Measurements from ENCODE around the gene CCNL1. TPM values are rescaled to one million over a fixed set of nuclear protein-coding genes. Genes with fewer than 3 reads are reported as not detected.
"Not testable (repeated sequence)": the region's sequence is repeated elsewhere in the genome, so short reads cannot be mapped to it uniquely, and the experiment has no call there.

The CCNL1 gene
- total RNA-seq, 1 donor from 2014 or later: 132 TPM

- H3K4me1 Mint-ChIP-seq (ENCODE audit: unreplicated experiment): no peaks in the 10 kb centered on the region
- no peak for DNase-seq (ENCODE audit: low spot score)
- no peaks in the 10 kb centered on the region for H3K27me3 Mint-ChIP-seq (ENCODE audit: unreplicated experiment)
- H3K9me3 Mint-ChIP-seq (ENCODE audit: unreplicated experiment): no peaks in the 10 kb centered on the region
- TF ChIP-seq, protein P1, sequence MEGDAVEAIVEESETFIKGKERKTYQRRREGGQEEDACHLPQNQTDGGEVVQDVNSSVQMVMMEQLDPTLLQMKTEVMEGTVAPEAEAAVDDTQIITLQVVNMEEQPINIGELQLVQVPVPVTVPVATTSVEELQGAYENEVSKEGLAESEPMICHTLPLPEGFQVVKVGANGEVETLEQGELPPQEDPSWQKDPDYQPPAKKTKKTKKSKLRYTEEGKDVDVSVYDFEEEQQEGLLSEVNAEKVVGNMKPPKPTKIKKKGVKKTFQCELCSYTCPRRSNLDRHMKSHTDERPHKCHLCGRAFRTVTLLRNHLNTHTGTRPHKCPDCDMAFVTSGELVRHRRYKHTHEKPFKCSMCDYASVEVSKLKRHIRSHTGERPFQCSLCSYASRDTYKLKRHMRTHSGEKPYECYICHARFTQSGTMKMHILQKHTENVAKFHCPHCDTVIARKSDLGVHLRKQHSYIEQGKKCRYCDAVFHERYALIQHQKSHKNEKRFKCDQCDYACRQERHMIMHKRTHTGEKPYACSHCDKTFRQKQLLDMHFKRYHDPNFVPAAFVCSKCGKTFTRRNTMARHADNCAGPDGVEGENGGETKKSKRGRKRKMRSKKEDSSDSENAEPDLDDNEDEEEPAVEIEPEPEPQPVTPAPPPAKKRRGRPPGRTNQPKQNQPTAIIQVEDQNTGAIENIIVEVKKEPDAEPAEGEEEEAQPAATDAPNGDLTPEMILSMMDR (IDR thresholded peaks at IDR 0.05; ENCODE audit: unreplicated experiment): no peak
- no peak overlapping the region for H3K4me3 Mint-ChIP-seq (ENCODE audit: unreplicated experiment)
- H3K27ac Mint-ChIP-seq (ENCODE audit: unreplicated experiment): no peak overlapping the region
- H3K36me3 Mint-ChIP-seq (ENCODE audit: low read depth, unreplicated experiment): no peaks in the 10 kb centered on the region
These were observed 39.9 kb upstream of the CCNL1 start for GRCh38 chr3:157199841-157200240.

DNA sequence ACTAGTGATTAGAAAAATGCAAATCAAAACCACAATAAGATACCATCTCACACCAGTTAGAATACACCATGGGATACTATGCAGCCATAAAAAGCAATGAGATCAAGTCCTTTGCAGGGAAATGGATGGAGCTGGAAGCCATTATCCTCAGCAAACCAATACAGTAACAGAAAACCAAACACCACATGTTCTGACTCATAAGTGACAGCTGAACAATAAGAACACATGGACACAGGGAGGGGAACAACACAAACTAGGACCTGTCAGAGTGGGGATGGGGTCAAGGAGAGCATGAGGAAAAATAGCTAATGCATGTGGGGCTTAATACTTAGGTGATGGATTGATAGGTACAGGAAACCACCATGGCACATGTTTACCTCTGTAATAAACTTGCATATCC is 36.0 kb upstream of the CCNL1 start:
- Mint-ChIP-seq H3K36me3 (ENCODE audit: low read depth, unreplicated experiment) (no peaks in the 10 kb centered on the region), H3K27me3 (ENCODE audit: unreplicated experiment) (no peaks in the 10 kb centered on the region), H3K27ac (ENCODE audit: unreplicated experiment) (no peak overlapping the region), H3K4me1 (ENCODE audit: unreplicated experiment) (no peaks in the 10 kb centered on the region), H3K9me3 (ENCODE audit: unreplicated experiment) (no peaks in the 10 kb centered on the region), H3K4me3 (ENCODE audit: unreplicated experiment) (no peak overlapping the region)
- TF ChIP-seq, protein P1 (IDR thresholded peaks at IDR 0.05; ENCODE audit: unreplicated experiment): no peak
- no peak for DNase-seq (ENCODE audit: low spot score)

GRCh38 chr3:157191149-157191548 is 31.2 kb upstream of the CCNL1 start:
- H3K4me3 Mint-ChIP-seq (ENCODE audit: unreplicated experiment); H3K4me1 Mint-ChIP-seq (ENCODE audit: unreplicated experiment); H3K27me3 Mint-ChIP-seq (ENCODE audit: unreplicated experiment); H3K27ac Mint-ChIP-seq (ENCODE audit: unreplicated experiment); DNase-seq (ENCODE audit: low spot score): not testable (repeated sequence)
- Mint-ChIP-seq H3K9me3 (ENCODE audit: unreplicated experiment) (peaks cover 14% of the 10 kb centered on the region), H3K36me3 (ENCODE audit: low read depth, unreplicated experiment) (peaks cover 14% of the 10 kb centered on the region)

- DNase-seq (ENCODE audit: low spot score): no peak
- peaks cover 20% of the 10 kb centered on the region for H3K9me3 Mint-ChIP-seq (ENCODE audit: unreplicated experiment)
- no peak overlapping the region for H3K4me3 Mint-ChIP-seq (ENCODE audit: unreplicated experiment)
- TF ChIP-seq, protein P1 (IDR thresholded peaks at IDR 0.05; ENCODE audit: unreplicated experiment): no peak
- peaks cover 4% of the 10 kb centered on the region for H3K27me3 Mint-ChIP-seq (ENCODE audit: unreplicated experiment)
- peaks cover 21% of the 10 kb centered on the region for H3K36me3 Mint-ChIP-seq (ENCODE audit: low read depth, unreplicated experiment)
- no peaks in the 10 kb centered on the region for H3K4me1 Mint-ChIP-seq (ENCODE audit: unreplicated experiment)
- no peak overlapping the region for H3K27ac Mint-ChIP-seq (ENCODE audit: unreplicated experiment)
These were observed 30.5 kb upstream of the CCNL1 start for GRCh38 chr3:157190380-157190872.

GRCh38 chr3:157188391-157188790 is 28.4 kb upstream of the CCNL1 start:
- no peaks in the 10 kb centered on the region for H3K4me1 Mint-ChIP-seq (ENCODE audit: unreplicated experiment)
- no peak overlapping the region for H3K27ac Mint-ChIP-seq (ENCODE audit: unreplicated experiment)
- H3K4me3 Mint-ChIP-seq (ENCODE audit: unreplicated experiment): no peak overlapping the region
- DNase-seq (ENCODE audit: low spot score): no peak
- TF ChIP-seq, protein P1 (IDR thresholded peaks at IDR 0.05; ENCODE audit: unreplicated experiment): no peak
- H3K27me3 Mint-ChIP-seq (ENCODE audit: unreplicated experiment): peaks cover 4% of the 10 kb centered on the region
- H3K36me3 Mint-ChIP-seq (ENCODE audit: low read depth, unreplicated experiment): peaks cover 34% of the 10 kb centered on the region
- peaks cover 26% of the 10 kb centered on the region for H3K9me3 Mint-ChIP-seq (ENCODE audit: unreplicated experiment)
